ENCODE results near the gene ARG2. TPM values are rescaled to one million over a fixed set of nuclear protein-coding genes. Genes with fewer than 3 reads are reported as not detected.

ARG2 gene
- total and polyA plus RNA-seq, 2 experiments from 2014 or later: 11.0 to 12.9 TPM

- Histone ChIP-seq H3K36me3 (peaks cover 48% of the 10 kb centered on the region), H3K27me3 (no peaks in the 10 kb centered on the region), H3K4me3 (no peak overlapping the region), H3K4me1 (ENCODE audit: low read depth) (no peaks in the 10 kb centered on the region), H3K27ac (no peak overlapping the region), H3K9me3 (ENCODE audit: low read depth) (no peaks in the 10 kb centered on the region)
- no peak for TF ChIP-seq CTCF (IDR thresholded peaks at IDR 0.05; ENCODE audit: low read depth, low read length)
- DNase-seq (ENCODE audit: low read depth in 1 of 2, low spot score in 1 of 2): no peak
These were observed 64.1 kb downstream of the ARG2 start for GRCh38 chr14:67683842-67684241.

DNA sequence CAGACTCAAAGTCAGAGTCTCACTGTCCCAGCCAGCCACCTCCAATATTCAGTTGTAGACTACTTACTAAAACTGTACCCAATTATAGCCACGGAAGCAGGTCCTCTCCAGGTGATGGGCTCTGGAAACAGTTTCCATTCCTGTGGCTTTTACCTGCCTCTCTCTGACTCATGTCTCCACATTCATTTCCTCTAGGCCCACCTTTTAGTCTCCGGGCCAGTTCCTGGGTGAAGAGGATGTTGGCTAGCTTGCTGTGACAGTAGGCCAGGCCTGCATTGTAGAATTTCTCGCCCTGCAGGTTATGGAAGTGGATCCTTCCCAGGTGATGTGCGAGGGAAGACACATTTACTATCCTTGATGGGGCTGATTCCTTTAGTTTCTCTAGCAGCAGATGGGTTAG, 70.3 kb downstream of the ARG2 start:
- Histone ChIP-seq H3K9me3 (ENCODE audit: low read depth) (no peaks in the 10 kb centered on the region), H3K27me3 (no peaks in the 10 kb centered on the region), H3K4me1 (ENCODE audit: low read depth) (peaks cover 7% of the 10 kb centered on the region), H3K36me3 (peaks cover 46% of the 10 kb centered on the region), H3K4me3 (no peak overlapping the region), H3K27ac (no peak overlapping the region)
- no peak for TF ChIP-seq CTCF (IDR thresholded peaks at IDR 0.05; ENCODE audit: low read depth, low read length)
- DNase-seq (ENCODE audit: low read depth in 1 of 2, low spot score in 1 of 2): no peak

DNA sequence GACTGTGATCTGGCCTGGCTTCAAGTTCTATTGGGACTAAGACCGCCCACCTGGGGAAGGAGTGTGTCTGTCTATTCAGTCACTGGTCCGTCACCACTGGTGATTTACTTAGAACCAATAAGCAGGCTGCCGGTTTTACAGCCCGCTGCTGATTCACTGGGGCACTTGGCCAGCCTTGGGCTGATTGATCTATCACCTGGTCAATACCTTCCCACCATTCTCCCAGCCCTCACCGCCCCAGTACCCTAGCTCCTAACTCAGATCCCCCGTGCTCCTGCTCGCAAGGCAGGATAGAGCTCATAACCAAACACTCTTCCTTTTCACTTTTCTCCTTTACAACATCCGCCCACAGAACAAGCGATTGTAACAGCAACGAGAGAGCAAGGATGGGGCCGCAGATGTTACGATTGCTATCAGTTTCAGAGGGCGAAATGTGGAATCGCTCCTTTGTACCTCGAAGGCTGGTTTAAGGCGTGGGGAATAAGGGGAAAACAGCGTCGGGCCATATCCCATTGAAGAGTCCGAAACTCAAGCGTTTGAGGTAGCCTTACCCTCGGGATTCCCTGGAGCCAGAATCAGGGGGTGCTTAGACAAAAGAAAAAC, 75.2 kb downstream of the ARG2 start:
- Histone ChIP-seq H3K27me3 (peaks cover 4% of the 10 kb centered on the region), H3K36me3 (peaks cover 20% of the 10 kb centered on the region), H3K4me3 (peak overlapping the region; percentile 88), H3K9me3 (ENCODE audit: low read depth) (no peaks in the 10 kb centered on the region), H3K27ac (peak overlapping the region; percentile 89), H3K4me1 (ENCODE audit: low read depth) (peaks cover 7% of the 10 kb centered on the region)
- peak; percentile 87 to 93 for DNase-seq (ENCODE audit: low read depth in 1 of 2, low spot score in 1 of 2)
- no peak for TF ChIP-seq CTCF (IDR thresholded peaks at IDR 0.05; ENCODE audit: low read depth, low read length)

GRCh38 chr14:67695394-67695949, 75.8 kb downstream of the ARG2 start, which contains the start of gene RDH11:
RDH11 (minus strand) TSS chr14:67695764; CDS start chr14:67695703, 61 bp downstream.
- Histone ChIP-seq H3K4me1 (ENCODE audit: low read depth) (peaks cover 7% of the 10 kb centered on the region), H3K9me3 (ENCODE audit: low read depth) (no peaks in the 10 kb centered on the region), H3K27ac (peak within 1 kb of the TSS; percentile 89), H3K4me3 (peak within 1 kb of the TSS; percentile 88), H3K36me3 (peaks cover 14% of the 10 kb centered on the region), H3K27me3 (peaks cover 4% of the 10 kb centered on the region)
- TF ChIP-seq CTCF (IDR thresholded peaks at IDR 0.05; ENCODE audit: low read depth, low read length): no peak
- DNase-seq (ENCODE audit: low read depth in 1 of 2, low spot score in 1 of 2): peak; percentile 94

DNA sequence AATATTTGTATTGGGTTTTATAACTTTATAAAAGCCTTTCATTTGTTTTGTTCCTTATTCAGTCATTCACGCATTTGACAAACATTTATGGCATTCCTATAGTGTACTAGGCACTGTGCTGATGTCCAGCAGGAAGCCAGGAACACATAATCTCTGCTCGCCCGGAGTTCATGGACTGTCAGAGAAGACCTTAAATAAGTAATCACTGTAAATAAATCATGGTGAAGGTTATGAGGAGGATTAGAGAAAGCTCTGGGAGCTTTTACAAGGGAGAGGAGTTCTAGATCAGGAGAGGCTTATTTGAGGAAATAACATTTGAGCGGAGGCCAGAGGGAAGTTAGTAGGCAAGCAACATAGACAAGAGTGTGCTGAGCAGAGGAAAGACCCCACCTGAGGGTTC, 77.3 kb downstream of the ARG2 start:
- TF ChIP-seq CTCF (IDR thresholded peaks at IDR 0.05; ENCODE audit: low read depth, low read length): no peak
- peaks cover 7% of the 10 kb centered on the region for H3K4me1 ChIP-seq (ENCODE audit: low read depth)
- H3K9me3 ChIP-seq (ENCODE audit: low read depth): no peaks in the 10 kb centered on the region
- no peak for DNase-seq (ENCODE audit: low read depth in 1 of 2, low spot score in 1 of 2)
- H3K4me3 ChIP-seq: no peak overlapping the region
- H3K27me3 ChIP-seq: peaks cover 4% of the 10 kb centered on the region
- no peak overlapping the region for H3K27ac ChIP-seq
- H3K36me3 ChIP-seq: peaks cover 6% of the 10 kb centered on the region
